HG03095 (cell line): ENCODE data around the gene SAFB2.

Source experiments
- ATAC-seq: cut with Tn5 transposase; IDR thresholded peaks from one replicate; pipeline ENCODE4 v1.9.1; 2021; ENCODE audit warnings: moderate library complexity; ENCODE audit not compliant: unreplicated experiment

Gene SAFB2

GRCh38 chr19:5585461-5586299 lies 36.9 kb downstream of the SAFB2 start:
- ATAC-seq = no peak

DNA sequence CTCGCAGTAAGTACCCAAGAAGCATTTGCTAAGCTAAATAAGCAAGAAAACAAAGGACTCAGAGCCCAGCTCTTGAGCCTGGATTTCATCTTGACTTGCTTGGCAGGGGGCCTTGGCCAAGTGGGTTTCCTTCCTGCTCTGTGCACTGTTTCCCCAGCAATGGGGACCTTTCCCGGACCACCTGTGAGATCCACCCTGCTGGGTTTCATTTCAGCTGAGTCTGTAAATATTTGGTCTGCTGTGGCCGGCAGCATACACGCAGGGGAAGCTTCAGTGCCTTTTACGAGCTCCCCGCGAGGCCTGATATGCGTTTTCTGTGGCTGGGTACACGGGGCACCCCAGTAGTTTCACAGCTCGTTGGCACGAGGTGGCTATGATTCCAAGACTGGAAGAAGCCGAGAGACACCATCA lies 42.4 kb downstream of the SAFB2 start:
- no peak for ATAC-seq

GRCh38 chr19:5579697-5580096 lies 42.9 kb downstream of the SAFB2 start:
- no peak for ATAC-seq

GRCh38 chr19:5579286-5579685 lies 43.3 kb downstream of the SAFB2 start:
- no peak for ATAC-seq

GRCh38 chr19:5578097-5578846 lies 44.3 kb downstream of the SAFB2 start:
- no peak for ATAC-seq

- no peak for ATAC-seq
These were observed 47.0 kb downstream of the SAFB2 start for GRCh38 chr19:5575590-5575989.

GRCh38 chr19:5572556-5573286 lies 49.9 kb downstream of the SAFB2 start:
- ATAC-seq = no peak

DNA sequence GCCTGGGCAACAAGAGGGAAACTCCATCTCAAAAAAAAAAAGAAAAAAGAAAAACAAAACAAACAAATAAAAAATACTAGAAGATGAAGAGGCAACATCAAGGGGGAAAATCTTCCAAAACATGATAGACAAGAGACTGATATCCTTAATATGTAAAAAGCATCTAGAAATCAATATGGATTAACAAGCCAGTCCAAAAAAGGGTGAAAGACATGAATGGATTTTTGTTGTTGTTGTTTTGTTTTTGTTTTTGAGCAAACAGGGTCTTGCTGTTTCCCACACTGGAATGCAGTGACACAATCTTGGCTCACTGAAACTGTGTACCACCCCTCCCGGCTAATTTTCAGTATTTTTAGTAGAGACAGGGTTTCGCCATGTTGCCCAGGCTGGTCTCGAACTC lies 50.8 kb downstream of the SAFB2 start:
- no peak for ATAC-seq

DNA sequence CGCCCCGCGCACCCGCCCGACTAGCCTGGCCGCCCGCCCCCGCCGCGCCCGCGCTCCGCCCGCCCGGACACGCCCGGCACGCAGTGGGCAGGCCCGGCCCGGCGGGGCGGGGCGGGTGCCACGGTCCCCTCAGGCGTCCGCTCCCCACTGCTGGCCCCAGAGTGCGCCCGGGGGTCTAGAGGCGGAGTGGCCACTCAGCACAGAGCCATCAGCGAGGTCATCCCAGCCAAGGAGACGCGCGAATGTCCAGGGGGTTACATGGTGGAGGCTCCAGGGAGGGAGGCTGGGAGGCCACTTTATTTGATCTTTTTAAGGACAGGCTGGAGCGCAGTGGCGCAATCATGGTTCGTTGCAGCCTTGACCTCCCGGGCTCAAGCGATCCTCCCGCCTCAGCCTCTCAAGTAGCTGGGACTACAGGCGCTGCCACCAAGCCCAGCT lies 54.6 kb downstream of the SAFB2 start:
- ATAC-seq = no peak

GRCh38 chr19:5567360-5567969 lies 55.1 kb downstream of the SAFB2 start, which contains the start of gene TINCR:
Gene TINCR, minus strand, starts transcription at chr19:5567953.
- ATAC-seq = no peak

DNA sequence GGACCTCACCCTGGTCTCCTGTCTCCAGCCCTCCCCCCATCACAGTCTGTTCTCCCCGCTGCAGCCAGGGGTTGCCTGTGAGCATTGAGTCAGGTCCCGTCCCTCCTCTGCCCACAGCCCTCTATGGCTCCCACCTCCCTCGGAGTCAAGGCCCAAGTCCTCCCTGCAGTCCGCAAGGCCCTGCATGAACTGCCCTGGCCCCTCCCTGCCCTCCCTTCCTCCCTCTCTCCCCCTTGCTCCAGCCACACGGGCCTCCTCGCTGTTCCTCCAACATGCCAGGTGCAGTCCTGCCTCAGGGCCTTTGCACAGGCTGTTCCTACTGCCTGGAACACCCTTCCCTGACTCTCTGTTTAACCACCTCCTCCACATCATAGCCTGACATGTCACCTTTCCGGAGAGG lies 57.6 kb downstream of the SAFB2 start:
- ATAC-seq = no peak

GRCh38 chr19:5563935-5564612 lies 58.5 kb downstream of the SAFB2 start:
- no peak for ATAC-seq

DNA sequence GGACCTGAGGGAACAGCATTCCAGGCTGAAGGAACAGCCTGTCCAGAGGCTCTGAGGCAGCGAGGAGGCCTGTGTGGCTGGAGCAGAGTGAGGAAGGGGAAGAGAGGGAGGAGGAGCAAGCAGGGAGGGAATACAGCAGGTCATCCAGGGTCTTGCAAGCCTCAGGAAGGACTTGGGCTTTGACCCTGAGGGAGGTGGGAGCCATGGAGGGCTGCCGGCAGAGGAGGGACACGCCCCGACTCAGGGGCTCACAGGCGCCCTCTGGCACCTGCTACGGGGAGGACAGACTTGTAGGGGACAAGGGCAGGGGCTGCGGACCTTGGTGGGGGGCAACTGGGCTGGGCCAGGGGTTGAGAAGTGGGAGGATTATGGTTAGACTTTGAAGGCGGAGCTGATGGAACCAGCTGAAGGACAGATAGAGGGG lies 59.6 kb downstream of the SAFB2 start:
- ATAC-seq = no peak

- ATAC-seq = no peak
These were observed 60.3 kb downstream of the SAFB2 start for GRCh38 chr19:5562280-5562679.

DNA sequence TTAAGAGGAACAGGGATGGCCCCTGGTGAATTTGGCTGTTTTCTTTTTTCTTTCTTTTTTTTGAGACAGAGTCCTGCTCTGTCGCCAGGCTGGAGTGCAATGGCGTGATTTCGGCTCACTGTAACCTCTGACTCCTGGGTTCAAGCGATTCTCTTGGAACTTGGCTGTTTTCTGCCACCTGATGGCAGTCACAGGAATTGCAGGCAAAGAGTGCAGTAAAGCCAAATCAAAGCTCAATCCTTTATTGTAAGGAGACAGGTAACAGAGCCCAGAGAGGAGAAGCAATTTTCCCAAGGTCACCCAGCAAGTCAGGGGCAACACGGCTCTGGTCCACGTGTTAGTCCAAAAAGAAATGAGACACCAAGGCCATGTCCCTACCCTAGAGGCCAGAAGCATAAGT lies 61.0 kb downstream of the SAFB2 start:
- no peak for ATAC-seq

GRCh38 chr19:5560156-5560555 lies 62.4 kb downstream of the SAFB2 start:
- ATAC-seq = no peak

DNA sequence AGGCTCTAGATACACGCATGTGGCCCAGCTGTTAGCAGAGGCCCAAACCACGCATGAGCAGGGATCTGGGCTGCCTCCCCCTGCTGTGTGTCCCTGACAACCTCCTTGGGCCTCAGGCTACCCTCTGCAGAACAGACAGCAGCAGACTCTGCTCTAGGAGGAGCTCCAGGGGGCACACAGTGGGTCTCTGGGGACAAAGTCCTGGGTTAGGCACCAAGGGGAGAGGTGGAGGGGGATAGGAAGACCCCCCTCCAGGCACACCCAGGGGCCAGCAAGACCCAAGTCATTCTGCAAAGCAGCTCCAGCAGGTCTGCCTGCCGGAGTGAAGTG lies 62.8 kb downstream of the SAFB2 start:
- ATAC-seq = no peak

- no peak for ATAC-seq
These were observed 64.4 kb downstream of the SAFB2 start for GRCh38 chr19:5558101-5558621.

DNA sequence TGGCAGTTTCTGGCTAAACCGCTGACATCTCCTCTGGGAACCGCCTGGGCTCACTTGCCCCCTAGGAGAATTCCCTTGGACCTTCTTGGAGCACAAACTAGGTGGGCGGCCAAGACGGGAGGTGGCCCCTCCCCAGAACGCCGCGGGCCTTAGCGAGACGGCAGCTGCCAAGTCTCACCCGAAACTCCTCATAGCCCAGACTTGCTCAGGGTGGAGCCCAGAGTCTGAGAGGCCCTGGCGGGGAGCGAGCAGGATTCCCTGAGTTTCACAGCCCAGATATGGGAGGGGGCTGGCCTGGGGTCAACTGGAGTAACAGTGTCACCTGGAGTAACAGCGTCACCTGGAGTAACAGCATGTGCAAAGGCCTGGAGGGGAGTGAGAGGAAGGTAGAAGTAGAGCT lies 64.9 kb downstream of the SAFB2 start:
- no peak for ATAC-seq

DNA sequence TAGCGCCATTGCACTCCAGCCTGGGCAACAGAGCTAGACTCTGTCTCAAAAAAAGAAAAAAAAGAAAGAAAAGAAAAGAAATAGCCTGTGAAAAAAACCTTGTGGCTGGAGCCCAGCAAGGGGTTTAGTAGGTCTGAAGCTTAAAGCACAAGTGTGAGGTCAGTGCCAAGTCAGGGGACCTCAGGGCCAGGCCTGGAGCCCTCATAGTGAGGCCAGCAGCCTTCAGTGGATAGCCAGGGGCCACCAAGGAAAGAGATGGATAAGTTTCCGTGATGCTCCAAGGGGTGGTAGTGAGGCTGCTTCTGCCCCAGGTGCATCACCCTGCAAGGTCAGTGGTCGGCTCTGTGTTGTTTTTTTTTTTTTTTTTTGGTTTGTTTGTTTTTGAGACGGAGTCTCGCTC lies 67.7 kb downstream of the SAFB2 start:
- no peak for ATAC-seq
